Neural progenitor cell (in vitro differentiated cells): ENCODE data around the gene MYH10. TPM values are rescaled to one million over a fixed set of nuclear protein-coding genes. Genes with fewer than 3 reads are reported as not detected.

ENCODE experiments used
- DNase-seq: peaks from one replicate; pipeline ENCODE4 v3.0.0-alpha.2; 2016; ENCODE audit warnings: low spot score
- H2AFZ ChIP-seq: fragments of 200-600 bp; sonication (generic); replicated peaks from 2 replicates; pipeline ENCODE4 v1.6.1; 2016; ENCODE audit warnings: antibody characterized with exemption
- H3F3A ChIP-seq: fragments of 200-600 bp; sonication (generic); 2 replicates; pipeline ENCODE4 v1.6.1; 2016; ENCODE audit warnings: antibody characterized with exemption, low read depth
- H3K27ac ChIP-seq: fragments of 200-600 bp; sonication (generic); 2 replicates; pipeline ENCODE4 v1.5.1; 2016; ENCODE audit warnings: mild to moderate bottlenecking
- H3K27me3 ChIP-seq: fragments of 200-600 bp; sonication (generic); 2 replicates; pipeline ENCODE4 v1.6.1; 2016; ENCODE audit warnings: mild to moderate bottlenecking, moderate library complexity
- H3K36me3 ChIP-seq: fragments of 200-600 bp; sonication (generic); 2 replicates; pipeline ENCODE4 v1.5.1; 2016
- H3K4me1 ChIP-seq: fragments of 200-600 bp; sonication (generic); 2 replicates; pipeline ENCODE4 v1.6.1; 2016; ENCODE audit warnings: mixed run types
- H3K4me2 ChIP-seq: fragments of 200-600 bp; sonication (generic); 2 replicates; pipeline ENCODE4 v1.6.1; 2016
- H3K4me3 ChIP-seq: fragments of 200-600 bp; sonication (generic); 2 replicates; pipeline ENCODE4 v1.5.1; 2016
- H3K79me2 ChIP-seq: fragments of 200-600 bp; sonication (generic); 2 replicates; pipeline ENCODE4 v1.6.1; 2016; ENCODE audit warnings: low read depth
- H3K9ac ChIP-seq: fragments of 200-600 bp; sonication (generic); 2 replicates; pipeline ENCODE4 v1.6.1; 2016
- H3K9me3 ChIP-seq: fragments of 200-600 bp; sonication (generic); 2 replicates; pipeline ENCODE4 v1.5.1; 2016; ENCODE audit warnings: low read depth
- H4K20me1 ChIP-seq: fragments of 200-600 bp; sonication (generic); 2 replicates; pipeline ENCODE4 v1.6.1; 2016; ENCODE audit warnings: low read depth
- H3K27ac Mint-ChIP-seq: 3 replicates; pipeline ENCODE4 v1.8.0; 2021; ENCODE audit warnings: mixed read lengths
- H3K27me3 Mint-ChIP-seq: 2 replicates; pipeline ENCODE4 v1.8.0; 2022; ENCODE audit warnings: low read depth, mild to moderate bottlenecking, inconsistent platforms, moderate library complexity, mixed read lengths; ENCODE audit not compliant: insufficient read depth
- H3K36me3 Mint-ChIP-seq: 3 replicates; pipeline ENCODE4 v1.8.0; 2021; ENCODE audit warnings: mixed read lengths
- H3K4me1 Mint-ChIP-seq: 3 replicates; pipeline ENCODE4 v1.8.0; 2021; ENCODE audit warnings: mixed read lengths
- H3K4me3 Mint-ChIP-seq: 3 replicates; pipeline ENCODE4 v1.8.0; 2021; ENCODE audit warnings: mild to moderate bottlenecking, moderate library complexity, mixed read lengths
- H3K9me3 Mint-ChIP-seq: 3 replicates; pipeline ENCODE4 v1.8.0; 2020; ENCODE audit warnings: mixed read lengths
- CTCF ChIP-seq: fragments of 200-600 bp; sonication (generic); IDR thresholded peaks from 2 replicates; pipeline ENCODE4 v1.5.1; 2017; ENCODE audit warnings: antibody characterized with exemption, mild to moderate bottlenecking
- EZH2 ChIP-seq: fragments of 200-600 bp; sonication (generic); IDR thresholded peaks from 2 replicates; pipeline ENCODE4 v1.6.1; 2017; ENCODE audit warnings: antibody characterized with exemption, mild to moderate bottlenecking, moderate library complexity
- EZH2phosphoT487 ChIP-seq: fragments of 200-600 bp; sonication (generic); IDR thresholded peaks from 2 replicates; pipeline ENCODE4 v1.6.1; 2017; ENCODE audit warnings: antibody characterized with exemption
- total RNA-seq: library from RNA; depleted of rRNA; stranded (reverse); fragments of >200 nt; gene quantifications from 2 replicates; pipeline ENCODE4 v1.2.3, GENCODE V29; 2015; ENCODE audit warnings: low replicate concordance

Gene MYH10
- total RNA-seq, 1 donor from 2014 or later: 213 TPM

- Histone ChIP-seq H3K4me1 (no peaks in the 10 kb centered on the region), H3K9ac (no peak overlapping the region), H3K4me2 (no peak overlapping the region), H2AFZ (no peak overlapping the region), H3K9me3 (no peaks in the 10 kb centered on the region), H3F3A (no peaks in the 10 kb centered on the region), H3K79me2 (no peaks in the 10 kb centered on the region), H3K4me3 (no peak overlapping the region), H3K27me3 (no peaks in the 10 kb centered on the region), H3K27ac (no peak overlapping the region), H4K20me1 (peaks cover 3% of the 10 kb centered on the region), H3K36me3 (peaks cover 4% of the 10 kb centered on the region)
- no peaks in the 10 kb centered on the region for H3K9me3 Mint-ChIP-seq
- H3K4me1 Mint-ChIP-seq: peaks cover 4% of the 10 kb centered on the region
- no peak for DNase-seq
- no peak overlapping the region for H3K4me3 Mint-ChIP-seq
- H3K27ac Mint-ChIP-seq: no peak overlapping the region
- TF ChIP-seq CTCF (no peak), EZH2 (no peak), EZH2phosphoT487 (no peak)
- H3K36me3 Mint-ChIP-seq: peaks cover 24% of the 10 kb centered on the region
- H3K27me3 Mint-ChIP-seq: no peaks in the 10 kb centered on the region
Observed at GRCh38 chr17:8459107-8459506, 171.4 kb downstream of the MYH10 start.

GRCh38 chr17:8458128-8458527 lies 172.4 kb downstream of the MYH10 start:
- Histone ChIP-seq H2AFZ (no peak overlapping the region), H4K20me1 (no peaks in the 10 kb centered on the region), H3K9ac (no peak overlapping the region), H3K4me3 (no peak overlapping the region), H3K4me1 (no peaks in the 10 kb centered on the region), H3F3A (no peaks in the 10 kb centered on the region), H3K27me3 (no peaks in the 10 kb centered on the region), H3K79me2 (no peaks in the 10 kb centered on the region), H3K9me3 (no peaks in the 10 kb centered on the region), H3K27ac (no peak overlapping the region), H3K4me2 (no peak overlapping the region), H3K36me3 (peaks cover 4% of the 10 kb centered on the region)
- TF ChIP-seq CTCF (no peak), EZH2phosphoT487 (no peak), EZH2 (no peak)
- no peaks in the 10 kb centered on the region for H3K9me3 Mint-ChIP-seq
- H3K27me3 Mint-ChIP-seq: no peaks in the 10 kb centered on the region
- H3K27ac Mint-ChIP-seq: no peak overlapping the region
- H3K36me3 Mint-ChIP-seq: peaks cover 21% of the 10 kb centered on the region
- DNase-seq: no peak
- peaks cover 1% of the 10 kb centered on the region for H3K4me1 Mint-ChIP-seq
- H3K4me3 Mint-ChIP-seq: no peak overlapping the region

GRCh38 chr17:8455665-8456209 lies 174.8 kb downstream of the MYH10 start:
- Histone ChIP-seq H3K36me3 (peaks cover 7% of the 10 kb centered on the region), H2AFZ (no peak overlapping the region), H3F3A (no peaks in the 10 kb centered on the region), H3K4me1 (no peaks in the 10 kb centered on the region), H3K79me2 (no peaks in the 10 kb centered on the region), H4K20me1 (no peaks in the 10 kb centered on the region), H3K4me2 (no peak overlapping the region), H3K27me3 (no peaks in the 10 kb centered on the region), H3K9ac (no peak overlapping the region), H3K9me3 (no peaks in the 10 kb centered on the region), H3K27ac (no peak overlapping the region), H3K4me3 (no peak overlapping the region)
- Mint-ChIP-seq H3K4me3 (no peak overlapping the region), H3K36me3 (peaks cover 16% of the 10 kb centered on the region), H3K4me1 (no peaks in the 10 kb centered on the region), H3K27ac (no peak overlapping the region), H3K9me3 (no peaks in the 10 kb centered on the region), H3K27me3 (no peaks in the 10 kb centered on the region)
- DNase-seq: no peak
- TF ChIP-seq EZH2phosphoT487 (no peak), CTCF (no peak), EZH2 (no peak)
